ENCODE results near the gene UBN2. TPM values are rescaled to one million over a fixed set of nuclear protein-coding genes. Genes with fewer than 3 reads are reported as not detected.

Gene UBN2
- total RNA-seq, 6 donors from 2014 or later: 8.1 to 29.3 (median 17.1) TPM

DNA sequence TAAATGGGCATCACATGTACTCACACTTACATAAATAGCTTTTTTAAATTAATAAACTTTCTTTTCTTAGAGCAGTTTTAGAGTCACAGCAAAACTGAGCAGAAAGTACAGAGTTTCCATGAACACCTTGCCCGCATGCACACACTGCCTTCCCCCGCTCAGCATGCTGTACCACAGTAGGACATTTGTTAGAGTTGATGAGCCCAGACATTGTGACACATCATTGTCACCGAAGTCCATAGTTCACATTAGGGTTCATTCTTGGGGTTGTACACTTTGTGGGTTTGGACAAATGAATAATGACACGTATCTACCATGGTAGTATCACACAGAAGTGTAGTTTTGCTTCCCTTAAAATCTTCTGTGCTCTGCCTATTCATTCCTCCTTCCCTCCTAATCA lies 23.7 kb downstream of the UBN2 start:
- Histone ChIP-seq H3K27me3 (no peaks in the 10 kb centered on the region), H3K27ac (no peak overlapping the region), H3K9me3 (no peaks in the 10 kb centered on the region), H3K36me3 (peaks cover 10 to 71% (median 37%) of the 10 kb centered on the region in 4 donors), H3K4me3 (no peak overlapping the region), H3K4me1 (no peaks in the 10 kb centered on the region)
- DNase-seq (no peak), ATAC-seq (ENCODE audit: low FRiP score in 2 of 2) (no peak)
- 94 to 96% methylated on average over 4 of the region's 4 CpGs for WGBS, 2 donors
- TF ChIP-seq, protein P1, sequence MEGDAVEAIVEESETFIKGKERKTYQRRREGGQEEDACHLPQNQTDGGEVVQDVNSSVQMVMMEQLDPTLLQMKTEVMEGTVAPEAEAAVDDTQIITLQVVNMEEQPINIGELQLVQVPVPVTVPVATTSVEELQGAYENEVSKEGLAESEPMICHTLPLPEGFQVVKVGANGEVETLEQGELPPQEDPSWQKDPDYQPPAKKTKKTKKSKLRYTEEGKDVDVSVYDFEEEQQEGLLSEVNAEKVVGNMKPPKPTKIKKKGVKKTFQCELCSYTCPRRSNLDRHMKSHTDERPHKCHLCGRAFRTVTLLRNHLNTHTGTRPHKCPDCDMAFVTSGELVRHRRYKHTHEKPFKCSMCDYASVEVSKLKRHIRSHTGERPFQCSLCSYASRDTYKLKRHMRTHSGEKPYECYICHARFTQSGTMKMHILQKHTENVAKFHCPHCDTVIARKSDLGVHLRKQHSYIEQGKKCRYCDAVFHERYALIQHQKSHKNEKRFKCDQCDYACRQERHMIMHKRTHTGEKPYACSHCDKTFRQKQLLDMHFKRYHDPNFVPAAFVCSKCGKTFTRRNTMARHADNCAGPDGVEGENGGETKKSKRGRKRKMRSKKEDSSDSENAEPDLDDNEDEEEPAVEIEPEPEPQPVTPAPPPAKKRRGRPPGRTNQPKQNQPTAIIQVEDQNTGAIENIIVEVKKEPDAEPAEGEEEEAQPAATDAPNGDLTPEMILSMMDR (IDR thresholded peaks at IDR 0.05): no peak
- TF ChIP-seq POLR2A (IDR thresholded peaks at IDR 0.05) (no peak), EP300 (IDR thresholded peaks at IDR 0.05) (no peak), POLR2AphosphoS5 (IDR thresholded peaks at IDR 0.05) (no peak)

DNA sequence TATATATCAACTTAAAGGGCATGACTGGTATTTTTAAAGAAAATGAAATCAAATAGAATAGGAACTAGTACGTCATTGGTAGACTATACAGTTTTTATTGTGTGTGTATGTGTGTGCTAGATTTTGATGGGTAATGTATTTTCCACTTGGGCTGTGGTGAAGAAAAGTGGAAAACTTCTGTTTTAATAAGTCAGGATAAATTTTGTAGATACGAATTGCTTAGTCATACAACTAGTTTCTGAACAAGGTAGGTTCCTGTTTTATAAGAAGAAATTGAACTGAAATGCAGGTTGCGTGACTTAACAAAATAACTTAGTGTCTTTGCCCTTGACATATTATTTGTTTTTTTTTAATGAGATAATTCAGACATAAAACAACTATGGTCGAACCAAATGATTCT lies 24.3 kb downstream of the UBN2 start:
- H3K36me3 ChIP-seq: peaks cover 12 to 71% (median 37%) of the 10 kb centered on the region in 4 donors
- H3K4me3 ChIP-seq: no peak overlapping the region
- no peaks in the 10 kb centered on the region for H3K9me3 ChIP-seq
- TF ChIP-seq, protein P1 (IDR thresholded peaks at IDR 0.05): no peak
- TF ChIP-seq POLR2AphosphoS5 (IDR thresholded peaks at IDR 0.05) (no peak), POLR2A (IDR thresholded peaks at IDR 0.05) (no peak), EP300 (IDR thresholded peaks at IDR 0.05) (no peak)
- H3K27me3 ChIP-seq: no peaks in the 10 kb centered on the region
- H3K4me1 ChIP-seq: no peaks in the 10 kb centered on the region
- DNase-seq (no peak), ATAC-seq (ENCODE audit: low FRiP score in 2 of 2) (no peak)
- 78 to 90% methylated on average over 4 of the region's 4 CpGs for WGBS, 2 donors
- H3K27ac ChIP-seq: no peak overlapping the region

DNA sequence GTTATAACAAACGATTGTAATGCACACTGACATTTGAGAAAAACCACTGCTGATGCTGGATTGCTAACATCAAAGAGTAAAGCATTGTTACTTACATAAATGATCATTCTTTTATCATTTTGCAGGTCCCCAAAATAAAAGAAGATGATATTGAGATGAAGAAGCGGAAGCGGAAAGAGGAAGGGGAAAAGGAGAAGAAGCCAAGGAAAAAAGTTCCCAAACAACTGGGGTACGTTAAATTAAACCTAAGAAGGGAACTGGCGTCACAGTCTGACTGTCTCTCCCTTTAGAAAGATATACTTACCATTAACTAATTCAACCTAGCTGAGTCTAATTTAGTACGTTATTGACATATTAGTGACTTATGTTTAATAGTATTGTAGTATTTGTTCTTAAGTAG lies 28.1 kb downstream of the UBN2 start:
- H3K27ac ChIP-seq: no peak overlapping the region
- H3K36me3 ChIP-seq: peaks cover 13 to 69% (median 41%) of the 10 kb centered on the region in 4 donors
- TF ChIP-seq POLR2AphosphoS5 (IDR thresholded peaks at IDR 0.05) (no peak), EP300 (IDR thresholded peaks at IDR 0.05) (no peak), POLR2A (IDR thresholded peaks at IDR 0.05) (no peak)
- TF ChIP-seq, protein P1 (IDR thresholded peaks at IDR 0.05): no peak
- no peak overlapping the region for H3K4me3 ChIP-seq
- DNase-seq (no peak), ATAC-seq (ENCODE audit: low FRiP score in 2 of 2) (no peak)
- WGBS, 2 donors: 76 to 85% methylated on average over 6 of the region's 6 CpGs
- H3K27me3 ChIP-seq: no peaks in the 10 kb centered on the region
- H3K9me3 ChIP-seq: no peaks in the 10 kb centered on the region
- H3K4me1 ChIP-seq: no peaks in the 10 kb centered on the region

DNA sequence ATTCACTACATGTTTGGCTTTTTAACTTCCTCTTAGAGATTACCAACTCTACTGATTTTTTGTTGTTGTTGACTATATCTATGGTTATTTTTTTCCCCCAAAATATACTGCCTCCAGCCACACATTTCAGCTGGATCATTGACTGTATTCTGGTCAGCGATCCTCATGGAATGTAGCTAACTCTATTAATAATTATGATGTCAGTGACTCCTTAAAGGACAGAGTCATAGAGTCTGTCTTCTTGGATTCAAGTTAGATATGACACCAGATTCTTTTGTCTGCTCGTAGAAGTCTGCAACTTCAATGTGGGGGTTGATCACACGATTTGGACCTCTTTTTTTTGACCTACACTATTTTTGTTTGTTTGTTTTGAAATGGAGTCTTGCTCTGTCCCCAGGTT lies 33.2 kb downstream of the UBN2 start:
- Histone ChIP-seq H3K36me3 (peaks cover 23 to 98% (median 62%) of the 10 kb centered on the region in 4 donors), H3K27me3 (no peaks in the 10 kb centered on the region), H3K9me3 (no peaks in the 10 kb centered on the region), H3K4me3 (no peak overlapping the region), H3K27ac (no peak overlapping the region), H3K4me1 (no peaks in the 10 kb centered on the region)
- ATAC-seq (ENCODE audit: low FRiP score in 2 of 2) (no peak), DNase-seq (no peak)
- TF ChIP-seq EP300 (IDR thresholded peaks at IDR 0.05): no peak
- TF ChIP-seq POLR2AphosphoS5 (IDR thresholded peaks at IDR 0.05): no peak
- no peak for TF ChIP-seq POLR2A (IDR thresholded peaks at IDR 0.05)
- TF ChIP-seq, protein P1 (IDR thresholded peaks at IDR 0.05): no peak
- WGBS, 2 donors: 92 to 93% methylated on average over 3 of the region's 3 CpGs

DNA sequence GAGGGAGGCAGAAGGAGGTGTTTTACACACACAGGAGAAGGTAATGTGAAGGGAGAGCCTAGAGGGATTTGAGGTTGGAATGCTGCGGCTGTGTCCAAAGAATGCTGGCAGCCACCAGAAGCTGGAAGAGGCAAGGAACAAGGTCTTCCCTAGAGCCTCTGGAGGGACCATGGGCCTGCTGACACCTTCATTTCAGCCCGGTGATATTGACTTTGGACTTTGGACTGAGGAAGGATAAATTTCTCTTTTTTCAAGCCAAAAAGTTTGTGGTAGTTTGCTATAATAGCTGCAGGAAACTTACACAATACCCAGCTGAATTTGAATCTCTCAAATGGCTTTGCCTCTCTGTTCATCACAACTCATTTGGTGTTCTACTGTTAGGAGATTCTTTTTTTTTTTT lies 34.6 kb downstream of the UBN2 start:
- H3K4me1 ChIP-seq: no peaks in the 10 kb centered on the region
- no peak overlapping the region for H3K27ac ChIP-seq
- TF ChIP-seq EP300 (IDR thresholded peaks at IDR 0.05): no peak
- TF ChIP-seq, protein P1 (IDR thresholded peaks at IDR 0.05): no peak
- TF ChIP-seq POLR2AphosphoS5 (IDR thresholded peaks at IDR 0.05): no peak
- TF ChIP-seq POLR2A (IDR thresholded peaks at IDR 0.05): no peak
- no peak overlapping the region for H3K4me3 ChIP-seq
- 92 to 95% methylated on average over 2 of the region's 2 CpGs for WGBS, 2 donors
- peaks cover 22 to 97% (median 59%) of the 10 kb centered on the region in 4 donors for H3K36me3 ChIP-seq
- no peaks in the 10 kb centered on the region for H3K27me3 ChIP-seq
- no peak for ATAC-seq (ENCODE audit: low FRiP score in 2 of 2)
- H3K9me3 ChIP-seq: no peaks in the 10 kb centered on the region
- no peak for DNase-seq

Data from upper lobe of left lung (tissue), 6 donors.